HG02973 (cell line): ENCODE measurements around the gene RPSA.
"Not testable (repeated sequence)": the region's sequence is repeated elsewhere in the genome, so short reads cannot be mapped to it uniquely, and the experiment has no call there.

Experiments
- ATAC-seq: cut with Tn5 transposase; IDR thresholded peaks from one replicate; pipeline ENCODE4 v1.9.1; 2021; ENCODE audit warnings: moderate library complexity; ENCODE audit not compliant: unreplicated experiment

Gene RPSA

DNA sequence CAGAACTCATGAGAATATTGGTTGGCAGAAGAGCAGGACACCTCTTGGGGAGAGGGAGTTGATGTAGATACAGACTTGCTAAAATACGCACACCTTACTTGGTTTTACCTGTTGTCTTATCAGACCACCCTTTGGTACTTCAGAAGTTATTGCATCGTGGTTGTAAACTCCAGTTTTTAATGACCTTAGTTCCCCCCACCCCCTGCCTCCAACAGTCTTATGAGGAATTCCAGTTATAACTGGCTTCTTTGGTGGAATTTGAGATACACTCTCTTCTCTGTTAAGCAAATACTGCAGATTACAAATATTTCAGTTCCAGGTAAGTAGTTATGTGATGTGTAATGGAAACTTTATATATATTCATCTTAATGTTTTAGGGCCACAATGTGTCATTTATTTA, 18.4 kb upstream of the RPSA start:
- ATAC-seq = no peak

- ATAC-seq = peak; percentile 69
Measured at GRCh38 chr3:39388741-39389248, 17.7 kb upstream of the RPSA start.

- no peak for ATAC-seq
Measured at GRCh38 chr3:39390181-39390580, 16.3 kb upstream of the RPSA start.

DNA sequence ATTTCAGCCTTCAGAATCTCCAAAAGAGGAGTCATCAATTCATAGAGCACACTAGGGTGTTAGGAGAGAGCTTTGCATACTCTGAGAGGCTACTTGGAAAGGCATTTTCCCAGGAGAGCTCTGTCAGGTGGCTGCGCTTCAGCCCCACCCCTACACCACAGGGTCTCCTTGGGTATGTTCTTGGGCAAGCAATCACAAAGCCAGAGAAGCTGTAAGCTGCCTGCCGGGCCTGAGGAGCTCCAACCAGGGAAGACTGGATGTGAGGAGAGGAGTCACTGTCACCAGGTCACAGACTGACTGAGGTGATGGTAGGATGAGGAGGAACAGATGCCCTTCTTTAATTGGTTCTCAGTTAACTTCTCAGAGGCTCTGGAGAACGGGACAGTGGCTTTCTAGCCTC, 9.8 kb upstream of the RPSA start:
- ATAC-seq = no peak

- no peak for ATAC-seq
Measured at GRCh38 chr3:39398700-39399099, 7.8 kb upstream of the RPSA start.

- no peak for ATAC-seq
Measured at GRCh38 chr3:39401983-39402382, 4.5 kb upstream of the RPSA start.

DNA sequence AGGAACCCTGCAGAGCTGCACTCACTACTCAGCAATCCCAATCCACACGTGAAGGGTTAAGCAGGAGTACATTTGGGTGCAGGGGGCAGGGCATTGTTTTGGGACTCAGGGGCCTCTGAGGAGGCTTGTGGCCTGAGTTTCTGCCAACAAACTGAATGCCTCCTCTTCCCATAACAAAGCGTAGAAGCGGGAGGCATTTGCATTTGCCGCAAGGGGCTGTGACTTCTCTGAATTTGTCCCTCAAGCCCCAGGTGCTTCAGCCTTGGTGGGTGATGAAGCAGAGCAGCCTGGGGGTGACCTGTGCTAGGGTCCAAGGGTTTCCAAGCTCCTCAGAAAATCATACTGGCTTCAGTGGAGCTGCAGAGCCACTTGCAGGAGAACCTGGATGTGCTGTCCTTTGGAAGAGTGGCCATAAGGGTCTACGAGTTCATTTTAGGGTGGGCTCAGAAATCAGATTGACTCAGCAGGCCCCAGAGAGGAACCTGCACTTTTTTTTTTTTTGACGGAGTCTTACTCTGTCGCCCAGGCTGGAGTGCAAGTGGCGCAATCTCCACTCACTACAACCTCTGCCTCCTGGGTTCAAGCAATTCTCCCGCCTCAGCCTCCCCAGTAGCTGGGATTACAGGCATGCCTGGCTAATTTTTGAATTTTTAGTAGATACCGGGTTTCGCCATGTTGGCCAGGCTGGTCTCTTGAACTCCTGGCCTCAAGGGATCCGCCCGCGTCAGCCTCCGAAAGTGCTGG, 1.4 kb upstream of the RPSA start:
- ATAC-seq = no peak

DNA sequence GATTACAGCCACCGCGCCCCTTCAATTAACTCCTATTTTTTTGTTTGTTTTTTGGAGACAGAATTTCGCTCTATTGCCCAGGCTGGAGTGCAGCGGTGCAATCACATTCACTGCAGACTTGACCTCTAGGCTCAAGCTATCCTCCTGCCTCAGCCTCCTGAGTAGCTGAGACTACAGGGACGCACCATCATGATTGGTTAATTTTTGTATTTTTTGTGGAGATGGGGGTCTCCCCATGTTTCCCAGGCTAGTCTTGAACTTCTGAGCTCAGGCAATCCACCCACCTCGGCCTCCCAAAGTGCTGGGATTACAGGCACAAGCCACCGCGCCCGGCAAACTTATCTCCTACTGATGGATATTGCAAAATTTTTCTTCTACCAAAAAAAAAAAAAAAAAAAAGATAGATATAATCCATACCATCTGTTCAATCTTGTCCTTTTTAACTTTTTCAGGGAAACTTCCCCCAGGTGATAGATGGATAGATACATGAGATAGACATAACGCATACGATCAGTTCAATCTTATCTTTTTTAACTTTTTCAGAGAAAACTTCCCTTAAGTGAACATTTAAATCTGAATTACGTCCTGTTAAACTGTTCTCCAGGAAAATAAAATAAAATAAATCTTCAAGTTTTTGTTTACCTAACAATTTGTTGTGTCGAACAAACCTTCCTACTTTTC, 693 bp upstream of the RPSA start:
- no peak for ATAC-seq

- no peak for ATAC-seq
Measured at GRCh38 chr3:39407259-39407629, 724 bp downstream of the RPSA start.

- no peak for ATAC-seq
Measured at GRCh38 chr3:39407773-39408492, 1.4 kb downstream of the RPSA start.

DNA sequence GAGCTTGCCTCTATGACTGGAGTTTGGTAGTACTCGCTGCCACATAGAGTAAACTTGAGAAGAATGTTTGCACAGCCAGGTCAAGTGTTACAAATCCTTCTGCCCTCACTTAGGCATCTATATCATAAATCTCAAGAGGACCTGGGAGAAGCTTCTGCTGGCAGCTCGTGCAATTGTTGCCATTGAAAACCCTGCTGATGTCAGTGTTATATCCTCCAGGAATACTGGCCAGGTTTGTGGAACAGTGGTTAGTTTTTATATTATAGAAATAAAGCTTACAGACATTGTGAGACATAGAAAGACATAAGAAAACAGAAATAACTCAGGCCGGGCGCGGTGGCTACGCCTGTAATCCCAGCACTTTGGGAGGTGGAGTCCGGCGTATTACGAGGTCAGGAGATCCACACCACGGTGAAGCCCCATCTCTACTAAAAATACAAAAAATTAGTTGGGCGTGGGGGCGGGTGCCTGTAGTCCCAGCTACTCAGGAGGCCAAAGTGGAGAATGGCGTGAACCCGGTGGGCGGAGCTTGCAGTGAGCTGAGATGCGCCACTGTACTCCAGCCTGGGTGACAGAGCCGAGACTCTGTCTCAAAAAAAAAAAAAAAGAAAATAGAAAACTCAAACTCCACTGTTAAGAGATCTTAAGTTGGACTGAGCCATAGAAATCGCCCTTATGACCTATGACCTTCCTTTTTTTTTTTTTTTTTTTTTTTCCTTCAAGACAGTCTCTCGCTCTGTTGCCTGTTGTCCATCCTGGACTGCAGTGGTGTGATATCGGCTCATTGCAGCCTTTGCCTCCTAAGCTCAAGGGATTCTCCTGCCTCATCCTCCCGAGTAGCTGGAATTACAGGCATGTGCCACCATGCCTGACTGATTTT, 2.2 kb downstream of the RPSA start:
- ATAC-seq = no peak

- ATAC-seq = no peak
Measured at GRCh38 chr3:39409514-39410136, 3.1 kb downstream of the RPSA start.

- no peak for ATAC-seq
Measured at GRCh38 chr3:39410893-39411292, 4.4 kb downstream of the RPSA start.

- no peak for ATAC-seq
Measured at GRCh38 chr3:39412668-39413260, 6.2 kb downstream of the RPSA start.

DNA sequence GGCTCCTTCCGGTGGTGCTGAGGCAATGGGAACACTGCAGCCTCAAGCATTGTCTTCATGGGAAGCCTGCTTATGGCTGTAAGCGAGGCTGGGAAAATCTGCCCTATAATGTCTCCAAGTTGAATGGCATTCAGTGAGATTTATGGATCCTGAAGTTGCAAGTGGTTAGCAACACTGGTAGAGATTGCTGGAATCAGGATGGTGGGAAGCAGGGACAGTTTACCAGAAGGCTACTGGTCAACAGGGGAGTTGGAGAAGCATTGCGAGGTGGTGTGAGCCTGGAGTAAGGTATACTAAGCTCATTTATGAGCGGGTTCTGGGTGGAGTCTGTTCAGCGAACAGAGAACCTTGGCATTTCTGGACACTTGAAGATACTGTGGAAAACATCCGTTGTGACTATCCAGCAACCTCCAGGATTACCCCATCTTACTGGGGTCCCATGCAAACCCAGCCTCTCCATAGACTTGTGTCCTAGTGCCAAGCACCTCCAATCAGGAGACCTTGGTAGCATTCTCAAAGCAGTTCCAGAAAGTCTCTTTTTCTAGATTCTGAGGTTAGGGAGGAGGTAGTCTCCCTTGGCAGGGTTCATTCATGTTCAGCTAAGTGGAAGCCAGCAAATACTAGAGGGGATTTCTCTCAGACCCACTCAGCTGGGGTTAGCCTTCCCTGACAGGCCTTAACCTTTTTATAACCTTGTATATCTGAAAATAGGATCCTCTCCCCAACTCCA, 7.3 kb downstream of the RPSA start:
- no peak for ATAC-seq

GRCh38 chr3:39414421-39414907, 7.9 kb downstream of the RPSA start:
- no peak for ATAC-seq

GRCh38 chr3:39415302-39415701, 8.8 kb downstream of the RPSA start:
- ATAC-seq = not testable (repeated sequence)

DNA sequence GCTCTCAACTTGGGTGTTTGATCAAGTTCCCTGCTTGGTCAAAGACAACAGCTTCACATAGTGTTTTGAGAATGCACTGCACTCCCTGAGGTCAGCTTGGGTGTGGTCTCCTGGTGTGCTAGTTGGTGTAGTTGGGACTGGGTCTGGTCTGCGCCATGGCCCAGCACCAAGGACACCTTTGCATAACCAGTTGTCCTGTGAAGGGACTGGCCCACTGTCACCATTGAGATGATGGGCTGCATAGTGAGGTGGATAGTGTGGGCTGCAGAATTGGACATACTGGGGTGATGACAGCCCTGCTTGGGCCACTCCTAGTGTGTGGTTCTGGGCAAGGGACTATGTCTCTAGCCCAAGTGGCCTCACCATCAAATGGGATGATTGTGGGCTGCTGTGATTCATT, 9.5 kb downstream of the RPSA start:
- no peak for ATAC-seq

- not testable (repeated sequence) for ATAC-seq
Measured at GRCh38 chr3:39416998-39417397, 10.5 kb downstream of the RPSA start.
